HG03196 (cell line): ENCODE results near the gene LRRN1.
"Not testable (repeated sequence)": the region's sequence is repeated elsewhere in the genome, so short reads cannot be mapped to it uniquely, and the experiment has no call there.

Experiments
- ATAC-seq: cut with Tn5 transposase; IDR thresholded peaks from one replicate; pipeline ENCODE4 v1.9.1; 2021; ENCODE audit not compliant: unreplicated experiment

Gene LRRN1

DNA sequence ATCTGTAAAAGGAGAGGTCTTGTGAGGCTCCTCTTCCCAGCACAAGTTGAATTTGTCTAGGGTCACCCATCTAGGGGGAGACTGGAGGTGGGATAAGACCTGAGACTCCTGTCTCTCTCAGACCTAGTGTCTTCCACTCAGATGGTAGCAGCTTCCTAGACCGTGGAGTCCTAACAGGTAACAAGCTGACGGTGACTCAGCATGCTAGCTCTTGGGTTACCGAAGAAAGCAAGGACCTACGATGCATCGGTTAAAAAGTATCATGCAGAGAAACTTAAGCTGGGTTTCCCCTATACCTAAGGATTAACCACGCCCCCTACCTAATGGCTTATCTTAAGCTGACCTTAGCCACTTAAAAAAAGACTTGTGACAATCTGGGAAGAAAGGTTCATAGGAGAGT, 7.6 kb downstream of the LRRN1 start:
- no peak for ATAC-seq

DNA sequence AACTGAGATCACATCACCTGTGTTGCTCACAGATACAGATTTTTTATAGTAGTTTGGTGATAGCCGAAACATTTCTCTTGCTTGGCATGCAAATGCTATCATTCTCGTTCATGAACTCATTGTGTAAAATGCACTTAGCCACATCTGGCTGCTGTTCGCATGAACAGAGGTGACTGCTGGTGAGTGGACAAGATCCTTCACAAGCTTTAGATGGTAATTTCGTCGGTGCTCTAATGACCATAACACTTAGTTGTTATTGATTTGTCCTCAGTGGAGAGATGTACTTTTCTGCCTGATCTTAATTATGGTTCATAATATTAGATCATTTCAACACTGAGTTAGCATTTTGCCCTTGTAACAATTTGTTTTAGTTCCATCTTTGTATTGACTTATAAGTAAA, 13.8 kb downstream of the LRRN1 start:
- ATAC-seq: no peak

DNA sequence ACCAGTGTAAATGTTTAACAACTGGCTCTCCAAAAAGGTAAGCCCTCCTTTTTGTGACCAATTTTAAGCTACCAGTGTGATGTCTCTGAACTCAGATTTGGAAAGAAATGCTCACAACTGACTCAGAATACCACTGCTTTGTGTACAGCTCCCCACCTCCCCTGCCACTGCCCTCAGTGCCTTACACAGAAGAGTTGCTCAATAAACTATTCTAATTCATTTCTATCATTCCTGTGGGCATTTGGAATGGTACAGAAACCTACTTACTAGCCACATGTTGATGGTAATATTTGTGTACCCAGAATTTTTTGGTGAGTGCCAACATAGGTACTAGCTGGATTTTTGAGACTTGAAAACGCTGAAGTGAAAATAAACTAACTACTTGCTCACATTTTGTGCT, 16.0 kb downstream of the LRRN1 start:
- ATAC-seq: no peak

DNA sequence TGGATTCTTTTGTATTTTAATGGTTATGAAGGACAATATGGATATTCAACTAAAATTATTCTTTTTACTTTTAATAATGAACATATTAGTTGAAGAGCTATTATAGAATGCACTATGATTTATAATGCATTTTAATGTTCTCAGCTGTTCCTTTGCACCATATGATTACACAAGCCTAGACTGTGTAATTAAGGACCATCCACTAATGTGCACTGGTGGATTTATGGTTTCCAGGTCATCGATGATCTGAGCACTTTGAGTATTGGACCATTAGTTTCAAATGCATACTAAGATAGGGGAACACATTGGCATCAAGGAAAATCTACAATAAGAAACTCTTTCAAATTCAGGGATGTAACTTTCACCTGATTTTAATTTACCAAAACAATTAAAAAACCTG, 16.8 kb downstream of the LRRN1 start:
- no peak for ATAC-seq

DNA sequence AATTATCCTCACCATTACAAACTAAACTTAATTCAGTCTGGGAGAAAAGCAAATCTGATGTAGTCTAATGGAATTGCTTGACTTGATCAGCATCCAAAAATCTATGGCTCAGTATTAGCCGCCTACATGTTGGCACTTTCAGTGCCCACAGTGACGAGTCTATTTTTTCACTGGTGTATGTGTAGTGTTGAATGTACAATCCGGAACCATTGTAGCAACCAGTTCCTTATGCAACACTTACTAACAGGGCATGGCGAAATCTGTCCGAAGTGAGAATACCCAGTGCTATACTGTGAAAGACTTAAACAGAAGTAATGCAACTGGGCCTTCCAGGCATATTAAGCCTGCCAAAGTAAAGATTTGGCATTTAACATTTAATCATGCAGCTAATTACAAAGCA, 18.6 kb downstream of the LRRN1 start:
- no peak for ATAC-seq

DNA sequence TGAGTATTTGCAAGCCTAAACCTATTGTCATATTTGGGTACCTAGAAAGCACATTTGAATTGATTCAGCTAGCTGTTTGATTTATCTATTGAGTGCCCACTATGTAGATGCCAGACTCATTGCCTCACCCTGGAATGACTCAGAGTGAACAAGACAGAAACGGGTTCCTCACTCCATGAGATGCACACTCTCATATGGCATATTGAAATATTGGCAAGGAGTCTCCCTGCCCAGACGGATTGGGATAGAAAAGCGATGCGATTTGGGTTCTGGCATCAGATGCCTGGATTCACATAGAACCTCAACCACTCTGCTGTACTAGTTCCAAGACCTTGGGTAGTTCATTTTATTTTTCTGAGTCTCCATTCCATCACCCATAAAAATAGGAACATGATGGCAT, 22.5 kb downstream of the LRRN1 start:
- no peak for ATAC-seq

DNA sequence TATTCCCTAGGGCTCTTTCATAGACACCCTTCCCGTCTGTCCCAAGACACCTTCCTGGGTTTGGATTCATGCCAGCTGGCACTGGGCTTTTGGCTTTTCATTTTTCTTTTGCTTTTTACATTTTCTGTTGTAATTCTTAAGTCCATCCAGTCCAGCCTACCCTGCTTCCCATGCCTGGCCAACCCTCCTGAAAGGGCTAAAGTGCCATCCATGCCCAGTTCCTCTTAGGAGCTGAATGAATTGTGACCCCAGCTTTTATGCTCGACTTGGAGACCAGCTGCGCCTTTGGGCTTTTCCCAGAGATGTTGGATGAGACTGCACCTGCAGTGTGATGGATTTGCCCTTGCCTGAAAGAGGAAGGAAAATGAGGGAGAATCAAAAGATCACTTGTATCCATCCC, 25.8 kb downstream of the LRRN1 start:
- no peak for ATAC-seq

DNA sequence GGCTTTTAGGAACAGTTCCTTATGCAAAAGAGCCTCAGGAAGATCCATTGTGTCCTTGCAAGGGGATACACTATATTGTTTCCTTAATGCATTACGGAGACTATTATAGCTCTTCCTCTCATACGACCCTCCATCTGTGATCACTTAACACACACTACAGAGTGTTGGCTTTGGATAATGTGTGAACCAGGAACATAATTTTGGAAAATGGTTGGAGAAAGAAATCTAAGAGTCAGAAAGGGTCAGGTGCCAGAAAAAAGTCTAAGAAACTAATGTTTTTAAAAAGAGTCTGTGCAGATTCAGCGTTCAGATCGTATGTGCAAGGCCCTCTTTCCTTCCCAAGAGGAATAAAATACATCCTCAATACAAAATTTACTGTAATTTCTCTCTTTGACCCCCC, 27.3 kb downstream of the LRRN1 start:
- no peak for ATAC-seq

DNA sequence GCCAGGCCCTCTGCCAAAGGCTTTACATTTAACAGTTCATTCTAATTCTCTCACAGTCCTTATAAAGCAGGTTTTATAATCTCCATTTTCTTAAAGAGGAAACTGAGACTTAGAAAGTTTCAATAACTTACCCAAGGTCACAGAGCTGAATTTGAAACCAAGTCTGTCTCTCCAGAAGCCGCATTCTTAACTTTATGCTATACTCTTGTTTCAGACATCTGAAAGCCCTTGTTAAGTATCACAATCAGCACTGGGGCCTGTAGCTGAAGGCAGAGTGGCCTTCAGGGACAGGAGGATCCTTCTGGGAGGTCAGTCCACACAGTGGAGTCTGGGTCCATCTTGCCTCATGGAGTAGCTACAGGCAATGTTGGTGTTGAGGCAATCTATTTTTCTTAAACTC, 27.9 kb downstream of the LRRN1 start:
- ATAC-seq: no peak

DNA sequence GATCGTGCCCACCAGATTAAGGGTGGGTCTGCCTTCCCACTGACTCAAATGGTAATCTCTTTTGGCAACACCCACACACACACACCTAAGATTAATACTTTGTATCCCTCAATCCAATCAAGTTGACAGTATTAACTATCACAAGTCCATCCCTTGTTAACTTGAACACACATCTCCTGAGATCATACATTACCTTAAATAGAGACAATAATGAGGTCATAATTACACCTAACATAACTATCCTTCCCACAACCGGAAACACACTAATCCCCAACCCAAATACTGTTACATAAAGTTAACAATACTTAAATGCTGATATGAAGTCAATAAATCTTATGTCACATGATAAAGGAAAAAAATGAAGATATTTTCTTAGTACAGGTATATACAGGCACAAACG, 29.2 kb downstream of the LRRN1 start:
- ATAC-seq: not testable (repeated sequence)

DNA sequence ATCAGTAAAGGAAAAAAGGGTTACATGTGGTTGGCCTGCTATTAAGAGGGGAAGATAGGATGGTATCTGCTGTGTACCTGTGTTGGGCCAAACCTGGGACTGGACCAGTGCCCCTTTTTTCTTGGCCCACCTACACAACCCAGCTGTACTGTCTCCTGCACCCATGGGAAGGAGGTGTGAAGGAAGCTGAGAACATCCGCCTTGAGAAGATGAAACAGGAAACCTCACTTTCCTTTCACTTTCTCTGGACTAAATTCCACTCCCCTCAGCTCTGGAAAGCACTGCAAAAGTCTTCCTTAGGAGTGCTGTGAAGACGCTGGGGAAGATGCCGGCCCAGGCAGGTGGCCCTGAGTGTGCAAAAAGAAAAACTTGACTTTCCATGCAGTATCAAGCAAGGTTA, 37.6 kb downstream of the LRRN1 start:
- ATAC-seq: no peak

DNA sequence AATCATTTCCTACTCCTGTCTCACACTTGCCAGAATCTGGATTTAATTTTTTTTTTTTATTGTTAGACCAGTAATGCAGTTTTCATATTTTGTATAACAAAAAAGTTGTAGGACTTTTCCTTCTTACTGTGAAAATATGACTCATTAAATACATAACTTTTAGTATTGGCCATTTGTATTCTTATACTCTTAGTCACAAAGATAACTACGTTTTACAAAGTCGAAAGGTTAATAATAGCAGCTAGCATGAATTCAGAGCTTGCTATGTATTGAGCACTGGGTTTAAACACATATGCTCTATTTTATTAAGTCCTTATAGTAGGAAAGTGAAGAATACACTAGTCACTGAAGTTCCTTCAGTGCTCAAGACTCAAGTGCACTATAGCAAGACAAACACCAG, 43.1 kb downstream of the LRRN1 start:
- ATAC-seq: no peak

DNA sequence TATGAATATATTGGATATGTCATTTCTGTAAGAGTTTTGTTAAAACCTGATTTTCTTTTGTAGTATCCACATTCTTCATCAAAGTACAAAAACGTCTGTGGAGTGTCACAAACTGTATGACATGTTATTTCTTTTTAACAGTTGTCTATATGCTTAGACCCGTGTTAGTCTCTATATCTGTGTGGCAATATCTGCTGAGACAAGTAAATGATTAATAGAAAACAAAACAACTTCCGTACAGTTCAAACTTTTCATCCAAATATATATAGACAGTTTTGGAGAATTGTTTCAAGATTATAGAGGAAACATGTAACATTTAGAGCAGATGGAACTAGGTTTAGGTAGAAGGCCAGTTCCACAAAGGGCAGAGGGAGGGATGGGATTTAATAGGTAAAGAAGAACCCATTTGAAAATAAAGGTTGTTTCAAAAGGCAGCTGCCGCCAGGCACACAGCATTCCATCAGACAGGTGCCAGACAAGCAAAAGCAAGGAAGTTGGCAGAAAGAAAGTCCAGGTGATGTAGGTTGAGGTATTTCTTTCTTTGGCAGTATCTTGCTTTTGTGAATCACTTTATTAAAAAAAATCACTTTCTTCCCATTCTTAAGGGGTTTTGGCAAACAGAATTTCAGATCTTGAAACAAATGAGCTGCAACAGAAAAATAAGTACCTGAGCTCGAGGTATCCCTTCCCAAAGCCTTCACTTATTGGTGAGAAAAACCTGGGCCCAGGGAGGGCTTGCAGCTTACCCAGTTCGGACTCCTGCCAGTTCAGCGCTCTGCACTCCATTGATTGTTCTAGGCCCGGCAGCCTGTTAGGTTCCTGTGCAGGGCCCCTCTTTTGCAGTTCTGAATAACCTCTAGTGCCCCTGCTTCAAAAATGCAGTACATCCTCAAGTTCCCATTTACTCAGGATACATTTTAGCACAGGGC, 49.0 kb downstream of the LRRN1 start:
- ATAC-seq: no peak

DNA sequence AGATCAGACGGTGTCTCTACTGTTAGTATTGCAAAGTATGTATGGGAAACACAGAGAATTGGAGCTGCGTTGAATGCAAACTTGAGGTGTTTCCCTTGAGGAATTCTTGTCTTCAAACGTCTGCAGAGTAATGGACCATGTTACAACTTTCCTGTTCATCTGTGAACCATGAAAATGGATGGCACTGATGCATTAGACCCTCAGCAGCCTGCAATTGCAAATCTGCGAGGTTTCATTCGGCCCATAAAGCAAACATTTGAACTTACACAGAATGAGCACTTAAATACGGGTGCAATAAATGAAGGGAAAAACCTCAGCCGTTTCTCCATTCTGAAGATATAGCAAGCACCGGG, 49.7 kb downstream of the LRRN1 start:
- no peak for ATAC-seq

DNA sequence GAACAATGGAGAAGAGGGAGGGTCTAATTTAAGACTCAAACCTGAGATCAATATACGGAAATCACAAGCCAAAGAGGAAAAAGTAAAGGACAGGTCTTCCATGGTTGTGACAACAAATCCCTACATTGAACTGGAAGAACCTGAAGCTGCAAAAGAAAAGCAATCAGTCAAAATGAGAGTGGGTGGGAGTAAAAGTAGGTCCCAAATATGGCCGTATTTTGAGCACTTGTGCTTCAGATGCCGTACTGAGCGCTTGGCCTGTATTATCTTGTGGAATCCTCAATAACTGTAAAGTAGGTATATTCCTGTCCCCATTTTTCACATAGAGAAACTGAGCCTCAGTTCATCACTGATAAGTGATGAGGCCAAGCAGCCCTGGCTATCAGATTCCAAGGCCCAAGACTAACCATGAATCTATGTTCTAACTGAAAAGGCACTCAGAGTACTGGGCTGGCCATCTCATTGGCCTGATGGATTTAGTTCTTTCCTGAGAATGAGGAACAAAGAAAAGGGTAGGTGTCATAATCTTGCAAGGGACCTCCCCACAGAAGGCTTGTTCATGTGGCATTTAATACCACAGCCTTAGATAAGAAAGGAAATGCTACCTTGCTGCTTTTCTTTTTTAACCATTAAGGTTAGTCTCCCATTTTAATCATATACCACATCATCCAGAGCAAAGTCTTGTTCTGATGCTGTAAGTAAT, 52.5 kb downstream of the LRRN1 start:
- ATAC-seq: no peak

DNA sequence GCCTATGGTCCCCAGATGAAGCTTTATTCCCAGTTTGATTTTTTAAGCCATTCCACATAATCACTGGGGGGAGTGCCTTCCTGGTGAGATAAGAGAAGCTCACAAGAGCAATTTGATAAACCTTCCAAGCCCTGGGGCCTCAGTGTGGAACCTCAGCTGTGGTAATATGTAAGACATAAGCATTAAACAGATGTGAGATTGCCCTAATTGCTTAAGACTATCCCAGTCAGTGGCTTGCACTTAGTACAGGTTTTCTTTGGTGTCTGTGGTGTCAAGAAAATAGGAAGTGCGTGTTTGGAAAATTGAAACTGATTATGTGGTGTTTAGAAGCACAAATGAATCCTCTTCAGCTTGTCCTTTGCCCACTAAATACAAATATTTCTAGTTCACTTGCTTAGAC, 54.3 kb downstream of the LRRN1 start:
- ATAC-seq: no peak

DNA sequence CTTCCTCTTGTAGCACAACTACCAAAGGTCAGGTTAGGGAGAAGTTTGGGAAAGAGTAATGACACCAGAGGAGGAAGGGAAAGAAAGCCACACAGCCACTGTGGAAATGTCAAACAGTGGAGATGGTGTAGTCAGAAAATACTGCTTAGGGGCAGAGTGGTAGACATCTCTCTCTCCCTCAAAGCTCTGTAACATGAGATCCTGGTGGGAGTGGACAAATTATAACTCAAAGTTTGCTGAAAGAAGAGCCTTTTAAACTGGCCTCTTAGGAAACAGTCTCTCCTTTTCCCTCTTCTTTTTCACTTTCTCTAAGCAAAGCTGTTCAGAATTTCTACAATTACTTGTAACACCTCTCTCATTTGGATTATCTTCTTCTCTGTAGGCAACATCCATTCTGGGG, 55.8 kb downstream of the LRRN1 start:
- no peak for ATAC-seq

DNA sequence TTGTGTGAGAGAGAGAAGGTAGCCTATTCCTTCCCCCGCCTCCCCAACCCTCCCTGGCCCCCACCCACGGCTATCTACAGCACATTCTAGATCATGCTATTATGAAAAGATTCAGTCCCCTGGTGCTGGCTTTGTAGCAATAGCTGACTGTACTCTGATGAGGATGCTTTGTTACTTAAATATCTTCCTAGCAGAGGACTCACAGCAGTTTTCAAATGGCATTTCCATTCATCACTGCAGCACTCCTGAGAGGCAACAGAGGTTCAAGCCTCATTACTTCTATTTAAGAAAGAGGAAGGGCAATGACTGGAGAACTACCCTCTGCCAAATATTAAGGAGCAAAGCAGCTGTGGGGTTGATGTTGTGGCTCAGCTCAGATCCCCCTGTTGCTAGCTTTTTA, 61.0 kb downstream of the LRRN1 start:
- no peak for ATAC-seq

DNA sequence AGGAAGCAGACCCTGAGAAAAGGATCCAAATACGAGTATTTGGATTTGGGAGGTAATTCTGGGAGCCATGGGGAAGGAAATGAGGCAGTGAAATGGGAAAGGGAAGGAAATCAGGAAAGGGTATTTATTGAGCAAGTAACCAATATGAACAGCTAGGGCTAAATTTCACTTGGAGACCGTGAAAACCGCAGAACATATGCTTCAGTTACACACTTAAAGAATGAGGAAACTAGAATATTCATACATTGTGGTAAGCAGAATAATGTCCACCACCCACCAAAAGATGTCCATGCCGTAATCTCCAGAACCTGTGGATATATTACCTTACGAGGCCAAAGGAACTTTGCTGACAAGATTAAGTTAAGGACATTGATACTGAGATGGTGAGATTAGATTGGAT, 63.3 kb downstream of the LRRN1 start:
- no peak for ATAC-seq

DNA sequence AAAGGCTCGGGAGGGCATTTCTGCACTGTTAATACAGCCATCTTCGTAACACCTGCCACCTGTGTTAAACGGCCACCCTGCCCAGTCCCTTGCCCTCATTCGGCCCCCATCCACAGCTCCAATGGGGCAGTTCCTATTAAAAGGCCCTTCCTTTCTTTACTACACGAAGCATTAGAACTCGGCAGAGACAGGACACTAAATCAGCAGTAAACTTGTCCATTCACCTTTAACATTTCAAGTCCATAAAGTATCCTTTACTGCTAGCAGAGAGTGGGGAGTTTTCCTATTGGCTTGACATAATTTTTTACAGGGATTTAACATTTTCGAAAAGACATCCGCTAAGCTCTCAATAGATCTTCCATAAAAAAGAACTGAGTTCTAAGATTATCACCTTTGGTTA, 76.3 kb downstream of the LRRN1 start:
- no peak for ATAC-seq

DNA sequence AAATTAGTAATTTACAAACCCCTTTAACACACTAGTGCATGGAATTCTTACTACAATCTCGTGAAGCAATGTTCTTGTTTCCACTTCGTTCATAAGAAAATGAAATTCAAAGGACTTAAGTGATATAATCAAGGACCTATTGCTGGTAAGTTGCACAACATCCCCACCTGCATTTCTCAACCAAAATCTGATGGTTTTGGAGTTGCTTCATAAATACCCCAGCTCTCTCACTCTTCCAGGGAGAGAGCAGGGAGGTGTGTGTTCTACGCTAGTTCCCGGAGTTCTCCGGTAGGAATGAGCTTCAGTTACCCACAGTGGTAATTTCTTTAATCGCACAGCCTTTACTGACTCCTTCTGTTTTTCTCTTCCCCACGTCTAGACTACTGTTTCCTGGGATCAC, 81.8 kb downstream of the LRRN1 start:
- no peak for ATAC-seq

DNA sequence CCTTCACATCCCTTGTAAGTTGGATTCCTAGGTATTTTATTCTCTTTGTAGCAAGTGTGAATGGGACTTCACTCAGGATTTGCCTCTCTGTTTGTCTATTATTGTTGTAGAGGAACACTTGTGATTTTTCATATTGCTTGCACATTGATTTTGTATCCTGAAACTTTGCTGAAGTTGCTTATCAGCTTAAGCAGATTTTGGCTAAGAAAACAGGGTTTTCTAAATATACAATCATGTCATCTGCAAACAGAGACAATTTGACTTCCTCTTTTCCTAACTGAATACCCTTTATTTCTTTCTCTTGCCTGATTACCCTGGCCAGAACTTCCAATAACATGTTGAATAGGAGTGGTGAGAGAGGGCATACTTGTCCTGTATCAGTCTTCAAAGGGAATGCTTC, 88.1 kb downstream of the LRRN1 start:
- not testable (repeated sequence) for ATAC-seq

DNA sequence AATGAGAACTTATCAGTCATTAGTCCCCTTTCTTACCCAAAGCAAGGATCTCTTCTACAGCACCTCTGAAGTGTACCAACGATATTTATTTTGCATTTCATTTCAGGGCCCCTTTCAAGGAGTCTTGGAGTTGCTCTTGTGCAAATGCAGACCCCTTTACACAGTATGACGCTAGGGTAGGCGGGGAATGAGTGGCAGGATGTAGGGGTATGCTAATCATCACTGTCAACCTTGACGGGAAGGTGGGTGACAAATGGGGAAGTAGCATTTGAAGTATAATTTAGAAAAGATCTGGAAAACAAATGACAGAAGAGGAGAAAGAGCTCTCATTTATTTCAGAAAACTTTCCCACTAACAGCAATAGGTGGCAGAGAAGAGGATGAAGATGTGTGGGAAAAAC, 94.4 kb downstream of the LRRN1 start:
- ATAC-seq: no peak
